SK-N-SH (cell line): Measurements from ENCODE around the gene SFMBT2. TPM values are rescaled to one million over a fixed set of nuclear protein-coding genes. Genes with fewer than 3 reads are reported as not detected.

Experiments
- CTCF ChIA-PET: fragments of 300-600, 350-600 bp; formaldehyde crosslinking; extraction: SDS; loops from one replicate; lab custom pipeline; 2021; lab: Yijun Ruan, JAX
- POLR2A ChIA-PET: fragments of 350-600 bp; sonication (Branson Sonifier 250); formaldehyde crosslinking; extraction: SDS; loops from one replicate; lab custom pipeline; 2020; ENCODE audit warnings: antibody characterized with exemption, inconsistent platforms; lab: Yijun Ruan, JAX
- DNase-seq: peaks from one replicate; pipeline ENCODE4 v3.0.0; 2012
- H2AFZ ChIP-seq: fragments of 200-600 bp; sonication (generic); 2 replicates; pipeline ENCODE4 v1.8.1; 2016; ENCODE audit warnings: antibody characterized with exemption, mild to moderate bottlenecking, low read depth
- H3F3A ChIP-seq: fragments of 200-600 bp; sonication (generic); replicated peaks from 2 replicates; pipeline ENCODE3; 2016; ENCODE audit warnings: antibody characterized with exemption, mild to moderate bottlenecking; ENCODE audit not compliant: insufficient read depth
- H3K27ac ChIP-seq, 2 experiments: fragments of 200-500 bp in 1 of 2; fragments of 200-600 bp in 1 of 2; sonication (Bioruptor generic) in 1 of 2; sonication (generic), shearing (Covaris generic) in 1 of 2; 2 replicates each; pipeline versions ENCODE4 v1.5.1 to v1.6.1; 2014 to 2016; ENCODE audit warnings: low read depth in 2 of 2, inconsistent platforms in 1 of 2, low read length in 1 of 2, mild to moderate bottlenecking in 1 of 2, mixed read lengths in 1 of 2
- H3K27me3 ChIP-seq: fragments of 200-600 bp; sonication (generic), shearing (Covaris generic); 2 replicates; pipeline ENCODE4 v1.6.1; 2016; ENCODE audit warnings: mixed run types; ENCODE audit not compliant: insufficient read depth
- H3K36me3 ChIP-seq, 2 experiments: fragments of 200-500 bp in 1 of 2; fragments of 200-600 bp in 1 of 2; sonication (Bioruptor generic) in 1 of 2; sonication (generic) in 1 of 2; replicated peaks in 1 of 2; 2 replicates each; pipeline versions ENCODE3 to v1.5.1; 2014 to 2016; ENCODE audit warnings: low read length in 1 of 2, mild to moderate bottlenecking in 1 of 2; ENCODE audit not compliant: insufficient read depth in 2 of 2, control insufficient read depth in 1 of 2
- H3K4me1 ChIP-seq, 2 experiments: fragments of 200-500 bp in 1 of 2; fragments of 200-600 bp in 1 of 2; sonication (Bioruptor generic) in 1 of 2; sonication (generic), shearing (Covaris generic) in 1 of 2; 2 replicates each; pipeline versions ENCODE4 v1.5.1 to v1.6.1; 2014 to 2016; ENCODE audit warnings: low read depth in 1 of 2, low read length in 1 of 2, mixed run types in 1 of 2; ENCODE audit not compliant: insufficient read depth in 2 of 2, control insufficient read depth in 1 of 2
- H3K4me2 ChIP-seq: fragments of 200-600 bp; sonication (generic), shearing (Covaris generic); 2 replicates; pipeline ENCODE4 v1.6.1; 2017; ENCODE audit warnings: mixed run types
- H3K4me3 ChIP-seq, 2 experiments: fragments of 200-500 bp in 1 of 2; fragments of 200-600 bp in 1 of 2; sonication (Bioruptor generic) in 1 of 2; sonication (generic), shearing (Covaris generic) in 1 of 2; 2 replicates each; pipeline versions ENCODE4 v1.5.1 to v1.8.1; 2014 to 2016; ENCODE audit warnings: low read depth in 2 of 2, inconsistent platforms in 1 of 2, low read length in 1 of 2, mild to moderate bottlenecking in 1 of 2, mixed read lengths in 1 of 2, moderate library complexity in 1 of 2
- H3K79me2 ChIP-seq: fragments of 200-600 bp; sonication (generic); 2 replicates; pipeline ENCODE4 v1.8.1; 2017; ENCODE audit warnings: mild to moderate bottlenecking; ENCODE audit not compliant: insufficient read depth
- H3K9ac ChIP-seq: fragments of 200-600 bp; sonication (generic); 2 replicates; pipeline ENCODE4 v1.6.1; 2017; ENCODE audit warnings: mixed run types
- H3K9me2 ChIP-seq: fragments of 200-600 bp; sonication (generic); 2 replicates; pipeline ENCODE4 v1.6.1; 2017; ENCODE audit warnings: mixed run types
- H3K9me3 ChIP-seq: fragments of 200-600 bp; sonication (generic); 2 replicates; pipeline ENCODE4 v1.6.1; 2017; ENCODE audit warnings: mixed run types, mild to moderate bottlenecking, moderate library complexity
- H4K20me1 ChIP-seq: fragments of 200-600 bp; sonication (generic); 2 replicates; pipeline ENCODE4 v1.6.1; 2017; ENCODE audit warnings: mild to moderate bottlenecking, mixed run types; ENCODE audit not compliant: insufficient read depth
- CTCF ChIP-seq: fragments of 200-600 bp; sonication (generic); IDR thresholded peaks from 2 replicates; pipeline ENCODE4 v1.6.1; 2017; ENCODE audit warnings: antibody characterized with exemption, mild to moderate bottlenecking, moderate library complexity
- EZH2phosphoT487 ChIP-seq: fragments of 200-600 bp; sonication (generic); IDR thresholded peaks from 2 replicates; pipeline ENCODE4 v1.6.1; 2017; ENCODE audit warnings: low read depth, mixed run types, mild to moderate bottlenecking, antibody characterized with exemption, moderate library complexity, borderline replicate concordance
- IRF3 ChIP-seq: fragments of 150-350 bp; IDR thresholded peaks from 2 replicates; pipeline ENCODE4 v1.6.1; 2016; ENCODE audit warnings: mild to moderate bottlenecking, low read depth, low read length
- MAX ChIP-seq: IDR thresholded peaks from 2 replicates; pipeline ENCODE4 v1.4.0; 2012; ENCODE audit warnings: low read depth
- NRF1 ChIP-seq: IDR thresholded peaks from 2 replicates; pipeline ENCODE4 v1.6.1; 2012; ENCODE audit warnings: low read depth, mild to moderate bottlenecking, low read length
- PBX3 ChIP-seq: IDR thresholded peaks from 2 replicates; pipeline ENCODE4; 2012
- RAD21 ChIP-seq: IDR thresholded peaks from 2 replicates; pipeline ENCODE4 v1.6.1; 2012; ENCODE audit warnings: mild to moderate bottlenecking, low read length
- RCOR1 ChIP-seq: fragments of 150-350 bp; IDR thresholded peaks from 2 replicates; pipeline ENCODE4 v1.6.1; 2017; ENCODE audit warnings: antibody characterized with exemption, low read length
- RFX5 ChIP-seq: IDR thresholded peaks from 2 replicates; pipeline ENCODE4 v1.6.1; 2012; ENCODE audit warnings: mild to moderate bottlenecking, improper control_type of control experiment, low read length
- SIN3A ChIP-seq: IDR thresholded peaks from 2 replicates; pipeline ENCODE4 v1.6.1; 2012; ENCODE audit warnings: low read depth, mild to moderate bottlenecking, low read length, moderate library complexity, borderline replicate concordance
- SMC3 ChIP-seq: IDR thresholded peaks from 2 replicates; pipeline ENCODE4 v1.6.1; 2012; ENCODE audit warnings: low read depth, low read length, improper control_type of control experiment
- TCF12 ChIP-seq: IDR thresholded peaks from 2 replicates; pipeline ENCODE4 v1.4.0; 2012
- TEAD4 ChIP-seq: IDR thresholded peaks from 2 replicates; pipeline ENCODE4 v1.4.0; 2012; ENCODE audit warnings: mild to moderate bottlenecking, borderline replicate concordance; ENCODE audit not compliant: insufficient read depth
- USF2 ChIP-seq: fragments of 150-350 bp; IDR thresholded peaks from 2 replicates; pipeline ENCODE4 v1.6.1; 2017; ENCODE audit warnings: antibody characterized with exemption, low read length, low read depth, borderline replicate concordance
- YY1 ChIP-seq: IDR thresholded peaks from 2 replicates; pipeline ENCODE4 v1.4.0; 2012; ENCODE audit warnings: low read depth, mild to moderate bottlenecking
- WGBS: methylation state at CpG from one replicate; pipeline ENCODE4 v1.1.6; 2017; ENCODE audit warnings: low lambda C conversion rate; 5-methylcytosine and 5-hydroxymethylcytosine counted together
- polyA plus RNA-seq, 3 experiments: library from polyadenylated mRNA; depleted of rRNA; stranded (reverse); fragments of >200 nt; gene quantifications; 2 replicates each; pipeline ENCODE4 v1.2.3, GENCODE V29; 2012

Gene SFMBT2
- polyA plus RNA-seq, 1 of the 3 experiments (the other 2 are of a cell fraction), result 0.20 TPM

- Histone ChIP-seq H3K9me2 (no peaks in the 10 kb centered on the region), H3K9ac (no peak overlapping the region), H3K27ac (no peak overlapping the region), H3K9me3 (no peaks in the 10 kb centered on the region), H3F3A (no peaks in the 10 kb centered on the region), H3K4me3 (no peak overlapping the region), H4K20me1 (no peaks in the 10 kb centered on the region), H3K4me1 (peaks cover 0 to 7% of the 10 kb centered on the region in 2 experiments; a peak in 1 of 4 replicates)
- CTCF ChIA-PET, result interaction anchor here (0.7 to 2.6 kb wide), 7 partner anchors 8 to 769 kb away, joined by 3 to 8 read pairs (median 4); no protein-coding TSS in a partner anchor
- TF ChIP-seq RAD21 (no peak), SMC3 (no peak), CTCF (no peak), NRF1 (no peak), MAX (no peak), YY1 (no peak), TCF12 (no peak), SIN3A (no peak), IRF3 (no peak), PBX3 (no peak), EZH2phosphoT487 (no peak), RCOR1 (no peak), TEAD4 (no peak)
- TF ChIP-seq, all 33 proteins: peak for 0
- POLR2A ChIA-PET, result no interaction called here
- WGBS, result 47% methylated on average over 3 of the region's 3 CpGs
- no peak overlapping the region for H2AFZ ChIP-seq
- DNase-seq, result no peak
- H3K27me3 ChIP-seq, result no peaks in the 10 kb centered on the region
- H3K79me2 ChIP-seq, result no peaks in the 10 kb centered on the region
- no peak overlapping the region for H3K4me2 ChIP-seq
- no peaks in the 10 kb centered on the region for H3K36me3 ChIP-seq
These were observed 25.8 kb upstream of the SFMBT2 start for GRCh38 chr10:7436490-7437100.

GRCh38 chr10:7435674-7436073, 24.8 kb upstream of the SFMBT2 start:
- Histone ChIP-seq H3K4me2 (no peak overlapping the region), H3K79me2 (no peaks in the 10 kb centered on the region), H4K20me1 (no peaks in the 10 kb centered on the region), H2AFZ (no peak overlapping the region), H3K9me3 (no peaks in the 10 kb centered on the region), H3K27me3 (no peaks in the 10 kb centered on the region), H3K27ac (no peak overlapping the region), H3K4me1 (peaks cover 0 to 7% of the 10 kb centered on the region in 2 experiments; a peak in 1 of 4 replicates), H3K9me2 (no peaks in the 10 kb centered on the region), H3K9ac (no peak overlapping the region), H3K4me3 (no peak overlapping the region), H3F3A (no peaks in the 10 kb centered on the region), H3K36me3 (no peaks in the 10 kb centered on the region)
- CTCF ChIA-PET, result no interaction called here
- POLR2A ChIA-PET, result no interaction called here
- 32% methylated on average over 2 of the region's 2 CpGs for WGBS
- TF ChIP-seq RFX5 (no peak), TEAD4 (no peak), USF2 (no peak), IRF3 (no peak), RCOR1 (no peak)
- DNase-seq, result no peak
